ENCODE results near the gene FREM1.

GRCh38 chr9:14692470-14693250, 217.6 kb downstream of the FREM1 start:
- no peak for TF ChIP-seq CTCF (IDR thresholded peaks at IDR 0.05)
- no peak for TF ChIP-seq EZH2 (IDR thresholded peaks at IDR 0.05; ENCODE audit: borderline replicate concordance, insufficient read depth, low read depth, low read length, poor library complexity, severe bottlenecking)
